ENCODE measurements around the gene TJAP1.

The TJAP1 gene

DNA sequence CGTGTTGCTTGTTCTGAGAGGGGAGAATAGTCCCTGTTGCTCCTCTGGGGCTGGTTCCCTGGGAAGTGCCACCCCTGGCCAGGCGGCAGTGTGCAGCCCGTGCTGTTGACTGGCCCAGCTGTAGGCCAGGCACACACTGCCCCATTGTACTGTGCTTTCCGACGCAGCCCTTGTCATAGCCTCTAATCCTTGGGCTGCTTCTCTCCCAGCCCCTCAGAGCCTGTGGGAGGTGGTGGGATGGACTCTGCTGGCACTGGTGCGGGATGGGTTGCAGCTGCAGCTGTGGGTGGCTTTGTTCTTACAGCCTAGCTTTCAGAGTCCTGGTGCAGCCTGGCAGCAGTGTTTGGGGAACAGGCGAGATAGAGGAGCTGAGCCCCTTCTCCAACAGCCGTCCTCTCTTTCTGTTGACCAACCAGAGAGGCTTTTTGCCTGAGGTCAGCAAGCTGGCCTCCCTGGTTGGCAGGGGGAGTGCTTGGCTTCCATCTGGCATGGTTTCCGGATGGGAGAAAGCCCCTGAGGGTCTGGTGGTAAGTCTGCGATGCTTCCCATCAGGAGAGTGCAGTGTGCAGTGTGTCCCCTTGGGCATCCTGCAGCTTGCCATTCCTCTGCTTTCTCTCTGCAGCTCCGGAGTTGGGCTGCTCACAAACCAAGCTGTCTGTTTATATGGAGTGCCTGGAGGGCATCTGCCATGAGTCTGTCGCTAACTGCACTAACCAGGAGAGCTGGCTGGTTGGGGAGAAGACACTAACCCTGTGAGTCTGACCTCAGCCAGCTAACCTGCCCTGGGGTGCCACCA, 12.1 kb downstream of the TJAP1 start:
- TF ChIP-seq, protein P1, sequence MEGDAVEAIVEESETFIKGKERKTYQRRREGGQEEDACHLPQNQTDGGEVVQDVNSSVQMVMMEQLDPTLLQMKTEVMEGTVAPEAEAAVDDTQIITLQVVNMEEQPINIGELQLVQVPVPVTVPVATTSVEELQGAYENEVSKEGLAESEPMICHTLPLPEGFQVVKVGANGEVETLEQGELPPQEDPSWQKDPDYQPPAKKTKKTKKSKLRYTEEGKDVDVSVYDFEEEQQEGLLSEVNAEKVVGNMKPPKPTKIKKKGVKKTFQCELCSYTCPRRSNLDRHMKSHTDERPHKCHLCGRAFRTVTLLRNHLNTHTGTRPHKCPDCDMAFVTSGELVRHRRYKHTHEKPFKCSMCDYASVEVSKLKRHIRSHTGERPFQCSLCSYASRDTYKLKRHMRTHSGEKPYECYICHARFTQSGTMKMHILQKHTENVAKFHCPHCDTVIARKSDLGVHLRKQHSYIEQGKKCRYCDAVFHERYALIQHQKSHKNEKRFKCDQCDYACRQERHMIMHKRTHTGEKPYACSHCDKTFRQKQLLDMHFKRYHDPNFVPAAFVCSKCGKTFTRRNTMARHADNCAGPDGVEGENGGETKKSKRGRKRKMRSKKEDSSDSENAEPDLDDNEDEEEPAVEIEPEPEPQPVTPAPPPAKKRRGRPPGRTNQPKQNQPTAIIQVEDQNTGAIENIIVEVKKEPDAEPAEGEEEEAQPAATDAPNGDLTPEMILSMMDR (conservative IDR thresholded peaks at IDR 0.05) = no peak
- no peak for TF ChIP-seq ZFX (IDR thresholded peaks at IDR 0.05)
- H3K27ac ChIP-seq = no peak overlapping the region

DNA sequence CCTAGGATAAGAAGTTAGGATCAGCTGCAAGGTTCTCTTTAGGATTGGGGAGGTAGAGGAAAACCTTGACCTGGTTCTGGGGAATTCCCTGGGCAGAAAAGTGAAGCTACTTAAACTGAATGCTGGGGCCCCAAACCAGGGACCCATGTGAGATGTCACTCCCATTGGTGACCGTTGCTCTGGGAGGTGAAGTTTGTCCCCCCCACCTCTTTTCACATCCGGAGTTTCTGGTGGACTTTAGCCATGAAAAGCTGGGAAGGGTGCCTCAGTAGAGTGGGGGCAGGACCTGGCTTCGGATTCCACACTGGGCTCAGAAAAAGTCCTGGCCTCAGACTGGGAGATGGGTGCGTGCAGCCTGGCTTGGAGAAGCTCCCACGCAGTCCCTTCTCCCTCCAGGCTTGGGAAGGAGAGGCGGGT, 13.2 kb downstream of the TJAP1 start:
- no peak overlapping the region for H3K27ac ChIP-seq
- TF ChIP-seq ZFX (IDR thresholded peaks at IDR 0.05) = no peak
- TF ChIP-seq, protein P1 (conservative IDR thresholded peaks at IDR 0.05) = no peak

DNA sequence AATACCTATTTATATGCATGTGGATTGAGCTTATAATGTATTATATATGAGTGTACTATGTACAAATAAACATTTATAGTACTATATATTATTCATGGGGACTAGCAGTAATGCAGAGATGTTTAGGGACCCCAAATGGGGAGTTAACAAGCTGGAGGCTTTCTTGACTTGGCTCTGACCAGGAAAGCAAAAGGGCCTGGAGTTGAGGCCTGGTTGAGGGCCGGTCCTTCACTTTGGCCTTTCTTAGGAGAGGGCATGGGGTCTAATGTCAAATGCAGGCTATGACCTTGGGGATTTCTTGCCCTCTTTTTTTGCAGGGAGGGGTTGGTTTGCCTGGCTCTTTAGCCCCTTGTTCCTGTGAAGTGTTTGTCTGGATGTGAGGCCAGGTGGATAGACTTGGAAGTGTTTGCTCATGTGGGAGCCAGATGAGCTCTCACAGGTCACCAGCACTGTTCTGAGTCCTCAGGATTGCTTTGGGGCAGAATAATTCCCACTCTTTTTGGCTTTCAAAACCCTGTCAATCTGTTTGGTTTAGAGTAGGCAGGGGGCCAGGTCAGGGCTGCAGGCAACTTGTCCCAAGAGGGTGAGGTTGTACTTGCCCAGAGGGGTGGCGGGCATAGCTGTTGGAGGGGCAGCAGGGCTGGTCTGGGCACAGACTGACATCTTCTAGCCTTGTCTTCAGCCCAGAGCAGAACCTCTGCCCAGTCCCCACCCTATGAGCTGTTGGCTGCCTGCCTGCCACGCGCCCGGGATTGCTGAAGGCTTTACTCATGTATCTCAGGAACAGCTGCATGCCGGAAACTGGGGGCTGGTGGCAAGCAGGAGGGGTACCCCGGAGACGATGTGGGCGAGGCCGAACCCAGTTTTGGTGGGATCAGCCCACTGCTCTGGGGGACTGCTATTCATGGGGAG, 14.6 kb downstream of the TJAP1 start:
- no peak overlapping the region for H3K27ac ChIP-seq
- TF ChIP-seq ZFX (IDR thresholded peaks at IDR 0.05) = no peak
- TF ChIP-seq, protein P1 (conservative IDR thresholded peaks at IDR 0.05) = no peak

DNA sequence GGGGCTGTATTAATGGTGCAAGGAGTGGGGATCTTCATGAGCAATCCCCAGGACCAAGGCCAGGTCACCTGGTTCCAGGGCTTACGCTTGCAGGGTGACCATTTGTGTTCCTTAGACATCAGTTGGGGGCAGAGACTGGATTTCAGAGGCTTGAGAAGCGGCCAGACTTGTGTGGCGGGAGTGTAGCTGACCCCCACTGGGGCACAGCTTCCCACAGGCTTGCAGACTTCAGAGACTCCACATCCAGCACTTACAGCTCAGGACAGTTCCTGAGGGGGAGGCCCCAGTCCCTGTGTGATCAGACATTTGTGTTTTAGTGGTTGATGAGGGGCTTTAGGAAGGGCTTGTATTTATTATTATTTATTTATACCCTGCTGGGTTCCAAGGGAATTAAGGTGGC, 15.3 kb downstream of the TJAP1 start:
- no peak overlapping the region for H3K27ac ChIP-seq
- TF ChIP-seq, protein P1 (conservative IDR thresholded peaks at IDR 0.05) = no peak
- TF ChIP-seq ZFX (IDR thresholded peaks at IDR 0.05) = no peak

DNA sequence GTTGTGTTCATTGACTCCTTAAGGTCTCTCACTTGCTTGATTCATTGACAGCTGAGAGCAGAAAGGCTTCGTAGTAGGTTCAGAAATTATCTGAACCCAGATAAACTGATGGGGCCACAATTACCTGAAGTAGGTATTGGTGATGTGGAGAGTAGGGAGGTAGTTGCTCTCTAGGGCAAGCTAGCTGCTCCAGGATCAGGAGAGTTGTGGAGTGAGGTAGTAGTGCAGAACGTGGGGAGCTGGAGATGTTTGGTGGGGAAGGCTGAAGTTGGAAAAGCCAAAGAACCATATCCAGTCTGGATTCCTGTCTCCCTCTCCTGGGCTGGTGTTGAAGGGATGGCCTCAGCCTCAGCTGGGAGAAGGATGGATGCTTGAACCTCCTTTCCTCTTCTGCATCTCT, 15.9 kb downstream of the TJAP1 start:
- H3K27ac ChIP-seq = no peak overlapping the region
- TF ChIP-seq, protein P1 (conservative IDR thresholded peaks at IDR 0.05) = no peak
- TF ChIP-seq ZFX (IDR thresholded peaks at IDR 0.05) = no peak

DNA sequence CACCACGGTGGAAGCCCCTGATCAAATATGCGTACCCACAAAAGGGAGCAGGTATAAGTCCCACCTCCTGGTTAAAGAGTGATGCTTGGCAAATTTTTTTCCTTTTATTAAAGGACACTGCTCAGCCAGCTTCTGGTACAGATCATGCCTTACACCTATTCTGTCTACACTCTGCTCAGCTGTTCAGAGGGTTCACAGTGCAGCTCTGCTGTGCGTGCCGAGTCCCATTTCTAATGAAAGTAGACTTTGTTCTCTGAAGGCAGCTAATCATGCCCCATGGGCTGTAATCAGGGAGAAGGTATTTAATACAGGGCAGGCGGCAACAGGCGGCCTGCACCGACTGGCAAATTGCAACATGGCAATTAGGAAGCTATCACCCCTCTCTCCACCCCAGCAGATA, 16.5 kb downstream of the TJAP1 start:
- no peak for TF ChIP-seq ZFX (IDR thresholded peaks at IDR 0.05)
- TF ChIP-seq, protein P1 (conservative IDR thresholded peaks at IDR 0.05) = no peak
- no peak overlapping the region for H3K27ac ChIP-seq

DNA sequence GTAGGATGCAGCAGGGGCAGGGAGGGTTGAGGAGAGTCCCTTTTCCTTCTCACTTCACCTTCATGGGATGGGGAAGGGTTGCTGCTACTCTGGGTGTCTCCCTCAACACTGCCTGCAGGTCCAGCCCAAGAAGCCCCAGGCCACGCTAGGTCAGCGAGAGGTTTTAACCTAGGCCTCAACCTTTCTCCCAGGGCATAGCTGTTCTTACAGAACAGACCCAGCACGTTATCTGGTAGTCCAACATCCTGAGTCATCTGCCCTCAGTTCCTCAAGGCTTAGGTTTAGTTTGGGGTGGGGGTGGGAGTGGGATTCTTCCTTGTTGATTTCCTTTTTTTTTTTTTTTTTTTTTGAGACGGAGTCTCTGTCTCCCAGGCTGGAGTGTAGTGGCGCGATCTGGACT, 17.0 kb downstream of the TJAP1 start:
- H3K27ac ChIP-seq = no peak overlapping the region
- TF ChIP-seq, protein P1 (conservative IDR thresholded peaks at IDR 0.05) = no peak
- TF ChIP-seq ZFX (IDR thresholded peaks at IDR 0.05) = no peak

Measured in C4-2B (cell line).